NT2/D1 (cell line): ENCODE measurements around the gene RFX3.

Experiments used
- DNase-seq: peaks from one replicate; pipeline ENCODE4 v3.0.0-alpha.2; 2011; ENCODE audit warnings: low read depth, low spot score
- H3K27me3 ChIP-seq: 2 replicates; pipeline ENCODE4 v1.6.0; 2011; ENCODE audit warnings: mild to moderate bottlenecking; ENCODE audit not compliant: insufficient read length, insufficient read depth
- H3K36me3 ChIP-seq: 2 replicates; pipeline ENCODE4 v1.6.1; 2011; ENCODE audit warnings: mild to moderate bottlenecking, low read length, mixed read lengths; ENCODE audit not compliant: insufficient read depth, insufficient read length
- H3K4me1 ChIP-seq: 2 replicates; pipeline ENCODE4 v1.5.1; 2011; ENCODE audit not compliant: insufficient read depth, insufficient read length
- H3K4me3 ChIP-seq: 2 replicates; pipeline ENCODE4 v1.5.1; 2011; ENCODE audit warnings: low read depth; ENCODE audit not compliant: insufficient read length
- H3K9ac ChIP-seq: 2 replicates; pipeline ENCODE4 v1.6.0; 2011; ENCODE audit warnings: low read depth; ENCODE audit not compliant: insufficient read length
- H3K9me3 ChIP-seq: 2 replicates; pipeline ENCODE4 v1.5.1; 2011; ENCODE audit warnings: mild to moderate bottlenecking, low read length; ENCODE audit not compliant: insufficient read depth
- SUZ12 ChIP-seq: IDR thresholded peaks from 2 replicates; pipeline ENCODE4 v1.6.1; 2011; ENCODE audit not compliant: insufficient read length, insufficient read depth; ENCODE audit errors: extremely low read depth
- YY1 ChIP-seq: IDR thresholded peaks from 2 replicates; pipeline ENCODE4 v1.6.1; 2011; ENCODE audit not compliant: insufficient read length, insufficient read depth
- ZNF274 ChIP-seq: IDR thresholded peaks from 2 replicates; pipeline ENCODE4 v1.6.1; 2011; ENCODE audit warnings: mild to moderate bottlenecking, low read depth, low read length

Gene RFX3

DNA sequence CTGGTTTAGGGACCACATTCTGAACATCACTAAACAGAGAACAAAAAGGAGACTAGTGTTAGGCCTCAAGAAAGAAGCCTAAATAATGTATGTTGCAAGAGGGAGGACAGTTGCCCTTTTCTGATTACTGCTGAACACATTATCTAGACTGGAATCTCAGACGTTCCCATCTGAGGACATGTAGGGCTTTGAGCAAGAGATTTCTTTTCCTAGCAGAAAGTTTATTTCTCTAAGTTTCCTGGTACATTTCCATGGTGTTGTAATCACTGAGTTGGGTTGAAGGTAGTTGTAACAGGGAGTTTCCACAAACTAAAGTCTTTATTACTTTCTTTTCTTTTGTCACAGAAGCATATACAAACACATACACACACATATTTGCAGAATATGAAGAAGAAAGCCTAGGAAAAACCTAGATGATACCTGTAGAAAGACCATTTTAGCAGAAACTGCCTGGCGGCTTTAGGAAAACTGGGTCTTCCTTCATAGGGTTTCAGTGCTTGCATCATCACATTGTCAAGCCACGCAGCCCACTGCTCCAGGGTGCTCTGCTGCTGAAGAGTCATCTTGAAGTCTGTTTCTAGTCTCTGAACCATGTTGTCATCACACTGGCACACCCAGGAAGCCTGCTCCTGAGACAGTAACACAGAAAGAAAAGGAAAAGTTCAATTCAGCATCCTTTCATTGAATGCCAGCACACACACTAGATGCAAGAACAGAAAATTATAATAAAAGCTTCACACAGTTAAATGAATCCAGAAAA lies 269.1 kb downstream of the RFX3 start:
- no peak overlapping the region for H3K4me3 ChIP-seq
- no peak overlapping the region for H3K9ac ChIP-seq
- no peaks in the 10 kb centered on the region for H3K4me1 ChIP-seq
- H3K9me3 ChIP-seq = no peaks in the 10 kb centered on the region
- TF ChIP-seq ZNF274 = no peak
- DNase-seq = no peak
- no peaks in the 10 kb centered on the region for H3K36me3 ChIP-seq
- H3K27me3 ChIP-seq = no peaks in the 10 kb centered on the region

DNA sequence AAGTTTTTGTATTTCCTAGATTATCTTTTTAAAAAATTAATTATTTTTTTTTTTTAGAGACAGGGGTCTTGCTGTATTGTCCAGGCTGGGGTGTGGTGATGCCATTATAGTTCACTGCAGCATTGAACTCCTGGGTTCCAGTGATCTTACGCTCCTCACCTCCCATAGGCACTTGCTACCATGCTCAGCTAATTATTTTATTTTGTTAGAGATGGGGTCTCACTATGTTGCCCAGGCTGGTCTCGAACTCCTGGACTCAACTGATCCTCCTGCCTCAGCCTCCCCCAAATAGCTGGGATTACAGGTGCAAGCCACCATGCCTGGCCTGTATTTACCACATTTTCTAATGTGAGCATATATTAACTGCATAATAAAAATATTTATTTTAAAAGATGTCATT lies 274.5 kb downstream of the RFX3 start:
- no peak overlapping the region for H3K9ac ChIP-seq
- H3K36me3 ChIP-seq = no peaks in the 10 kb centered on the region
- no peak overlapping the region for H3K4me3 ChIP-seq
- H3K4me1 ChIP-seq = no peaks in the 10 kb centered on the region
- TF ChIP-seq SUZ12 (no peak), YY1 (no peak), ZNF274 (no peak)
- no peak for DNase-seq
- no peaks in the 10 kb centered on the region for H3K27me3 ChIP-seq
- H3K9me3 ChIP-seq = no peaks in the 10 kb centered on the region

DNA sequence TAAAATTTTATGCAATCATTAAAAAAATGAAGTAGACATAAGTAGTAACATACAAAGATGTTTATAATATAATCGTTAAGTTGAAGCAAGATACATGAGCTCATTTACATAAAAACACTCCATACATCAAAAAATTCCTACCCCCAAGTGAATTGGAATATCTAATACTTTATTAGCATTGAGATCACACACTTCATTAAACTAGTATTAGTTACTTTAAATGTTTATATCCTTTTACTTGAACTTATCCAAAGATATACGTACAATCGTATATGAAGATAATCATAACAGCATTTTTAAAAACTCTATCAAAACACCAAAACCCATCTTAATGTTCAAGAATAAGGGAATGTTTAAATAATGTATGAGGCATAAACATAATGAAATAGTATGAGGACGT lies 275.1 kb downstream of the RFX3 start:
- H3K4me1 ChIP-seq = no peaks in the 10 kb centered on the region
- DNase-seq = no peak
- H3K27me3 ChIP-seq = no peaks in the 10 kb centered on the region
- TF ChIP-seq ZNF274 = no peak
- TF ChIP-seq SUZ12 = no peak
- no peak for TF ChIP-seq YY1
- no peak overlapping the region for H3K9ac ChIP-seq
- no peaks in the 10 kb centered on the region for H3K9me3 ChIP-seq
- no peaks in the 10 kb centered on the region for H3K36me3 ChIP-seq
- no peak overlapping the region for H3K4me3 ChIP-seq

DNA sequence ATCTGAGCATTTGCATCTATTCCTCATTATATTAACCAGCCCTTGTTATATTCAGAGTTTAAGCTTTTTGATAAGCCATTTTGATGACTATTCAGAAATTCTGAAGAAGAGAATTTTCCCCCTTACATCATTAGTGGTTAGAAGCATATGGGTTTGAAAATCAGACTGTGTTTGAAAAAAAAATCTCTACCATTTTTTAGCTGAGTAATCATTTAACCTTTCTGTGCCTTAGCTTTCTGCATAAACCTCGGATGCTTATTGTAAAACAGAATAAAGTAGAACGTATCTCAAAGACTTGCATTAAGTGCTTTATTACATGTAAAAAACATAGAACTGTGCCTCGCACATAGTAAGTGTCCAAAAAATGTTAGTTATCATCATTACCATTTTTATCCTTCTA lies 278.6 kb downstream of the RFX3 start:
- DNase-seq = no peak
- TF ChIP-seq SUZ12 (no peak), ZNF274 (no peak), YY1 (no peak)
- no peaks in the 10 kb centered on the region for H3K4me1 ChIP-seq
- no peaks in the 10 kb centered on the region for H3K27me3 ChIP-seq
- H3K9me3 ChIP-seq = no peaks in the 10 kb centered on the region
- H3K9ac ChIP-seq = no peak overlapping the region
- H3K36me3 ChIP-seq = no peaks in the 10 kb centered on the region
- H3K4me3 ChIP-seq = no peak overlapping the region

DNA sequence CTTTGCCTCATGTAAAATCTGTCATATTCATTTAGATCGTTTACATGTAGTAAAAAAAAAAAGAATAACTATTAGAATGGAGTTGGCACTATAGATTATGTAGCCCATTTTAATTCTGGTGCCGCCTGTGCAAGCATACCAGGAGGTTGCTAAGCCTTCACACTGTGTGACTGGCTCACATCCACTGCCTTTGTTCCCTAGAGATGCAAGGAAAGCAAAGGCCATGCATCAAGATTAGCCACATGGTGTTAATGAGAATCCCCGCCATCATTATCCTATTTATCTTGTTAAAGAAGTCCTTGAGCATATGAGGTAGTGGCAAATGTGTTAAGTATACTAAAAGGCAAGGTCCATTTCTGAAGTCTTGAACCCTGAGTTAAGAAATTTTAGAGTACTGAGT lies 279.6 kb downstream of the RFX3 start:
- no peaks in the 10 kb centered on the region for H3K27me3 ChIP-seq
- TF ChIP-seq YY1 (no peak), ZNF274 (no peak), SUZ12 (no peak)

DNA sequence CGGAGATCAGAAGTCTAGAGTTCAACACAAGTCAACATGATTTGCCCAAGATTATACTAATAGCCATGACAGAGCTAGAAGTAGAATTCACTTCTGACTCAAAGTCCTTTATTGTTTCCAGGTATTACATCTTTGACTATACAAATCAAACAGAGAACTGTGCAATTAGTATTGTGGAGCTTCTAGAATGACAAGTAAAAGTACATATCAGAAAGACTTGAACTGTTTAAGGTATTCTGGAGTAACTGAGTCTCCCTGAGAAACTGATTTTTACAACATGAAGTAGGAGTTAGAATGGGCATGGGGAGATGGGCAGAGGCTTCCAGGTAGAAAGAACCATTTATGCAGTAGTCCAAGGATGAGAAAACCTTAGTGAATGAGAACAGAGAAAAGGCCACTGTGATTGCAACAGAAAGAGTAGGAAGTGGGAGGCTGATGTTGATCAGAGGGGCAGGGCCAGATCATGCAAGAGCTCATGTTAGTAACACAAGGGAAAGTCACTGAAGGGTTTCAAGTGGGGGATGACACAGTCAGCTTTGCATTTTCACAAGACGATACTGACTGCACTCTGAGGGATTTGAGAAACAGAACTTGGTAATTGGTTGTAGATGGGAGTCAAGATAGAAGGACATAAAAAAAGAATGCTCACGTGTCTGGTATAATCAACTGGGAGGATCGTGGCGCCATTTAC lies 280.7 kb downstream of the RFX3 start:
- no peaks in the 10 kb centered on the region for H3K4me1 ChIP-seq
- no peaks in the 10 kb centered on the region for H3K36me3 ChIP-seq
- H3K9ac ChIP-seq = no peak overlapping the region
- H3K27me3 ChIP-seq = no peaks in the 10 kb centered on the region
- TF ChIP-seq YY1 (no peak), ZNF274 (no peak), SUZ12 (no peak)
- H3K4me3 ChIP-seq = no peak overlapping the region
- DNase-seq = no peak
- H3K9me3 ChIP-seq = no peaks in the 10 kb centered on the region

More for the DNA sequence above, 279.6 kb downstream of the RFX3 start:
- Histone ChIP-seq H3K9me3 (no peaks in the 10 kb centered on the region), H3K36me3 (no peaks in the 10 kb centered on the region), H3K9ac (no peak overlapping the region), H3K4me3 (no peak overlapping the region), H3K4me1 (no peaks in the 10 kb centered on the region)
- DNase-seq = no peak

DNA sequence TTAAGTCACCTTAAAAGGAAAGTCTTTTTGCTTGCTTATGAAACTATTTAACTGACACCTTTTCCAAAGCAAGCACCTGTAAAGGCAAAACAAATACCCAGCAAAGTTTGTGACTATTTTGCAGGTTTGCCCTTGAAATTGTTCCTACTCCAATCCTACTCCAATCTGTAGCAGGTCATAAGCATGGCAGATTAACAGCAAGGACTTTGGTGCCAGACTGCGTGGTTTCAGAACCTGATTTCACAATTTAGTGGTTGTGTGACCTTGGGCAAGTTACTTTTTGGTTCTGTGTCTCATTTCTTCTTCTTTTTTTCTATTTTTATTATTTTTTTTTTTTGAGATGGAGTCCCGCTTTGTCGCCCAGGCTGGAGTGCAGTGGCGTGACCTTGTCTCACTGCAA lies 282.1 kb downstream of the RFX3 start:
- no peaks in the 10 kb centered on the region for H3K36me3 ChIP-seq
- DNase-seq = no peak
- no peaks in the 10 kb centered on the region for H3K27me3 ChIP-seq
- no peak overlapping the region for H3K4me3 ChIP-seq
- H3K9me3 ChIP-seq = no peaks in the 10 kb centered on the region
- no peak overlapping the region for H3K9ac ChIP-seq
- H3K4me1 ChIP-seq = no peaks in the 10 kb centered on the region
- no peak for TF ChIP-seq SUZ12
- no peak for TF ChIP-seq YY1
- no peak for TF ChIP-seq ZNF274
